GM19395 (cell line): Measurements from ENCODE around the gene TACC2.
"Not testable (repeated sequence)": the region's sequence is repeated elsewhere in the genome, so short reads cannot be mapped to it uniquely, and the experiment has no call there.

Source experiments
- ATAC-seq: cut with Tn5 transposase; IDR thresholded peaks from one replicate; pipeline ENCODE4 v1.9.1; 2021; ENCODE audit warnings: mild to moderate bottlenecking, moderate library complexity; ENCODE audit not compliant: unreplicated experiment

The TACC2 gene

GRCh38 chr10:122021828-122022227 is 32.9 kb downstream of the TACC2 start:
- no peak for ATAC-seq

- no peak for ATAC-seq
Measured at GRCh38 chr10:122022276-122022675, 33.3 kb downstream of the TACC2 start.

GRCh38 chr10:122023257-122023656 is 34.3 kb downstream of the TACC2 start:
- not testable (repeated sequence) for ATAC-seq

GRCh38 chr10:122029499-122030199 is 40.7 kb downstream of the TACC2 start:
- no peak for ATAC-seq

- no peak for ATAC-seq
Measured at GRCh38 chr10:122030200-122030552, 41.2 kb downstream of the TACC2 start.

- no peak for ATAC-seq
Measured at GRCh38 chr10:122033224-122033926, 44.4 kb downstream of the TACC2 start.

- no peak for ATAC-seq
Measured at GRCh38 chr10:122034149-122034756, 45.3 kb downstream of the TACC2 start.

- no peak for ATAC-seq
Measured at GRCh38 chr10:122040786-122041185, 51.8 kb downstream of the TACC2 start.

GRCh38 chr10:122042836-122043235 is 53.9 kb downstream of the TACC2 start:
- no peak for ATAC-seq

GRCh38 chr10:122044045-122044661 is 55.2 kb downstream of the TACC2 start:
- no peak for ATAC-seq

GRCh38 chr10:122044713-122045112 is 55.8 kb downstream of the TACC2 start:
- no peak for ATAC-seq

GRCh38 chr10:122045212-122045611 is 56.2 kb downstream of the TACC2 start:
- no peak for ATAC-seq

- no peak for ATAC-seq
Measured at GRCh38 chr10:122047560-122047959, 58.6 kb downstream of the TACC2 start.

- ATAC-seq = no peak
Measured at GRCh38 chr10:122049076-122049475, 60.1 kb downstream of the TACC2 start.

- no peak for ATAC-seq
Measured at GRCh38 chr10:122050311-122050710, 61.3 kb downstream of the TACC2 start.

GRCh38 chr10:122050811-122051210 is 61.8 kb downstream of the TACC2 start:
- ATAC-seq = no peak

- no peak for ATAC-seq
Measured at GRCh38 chr10:122051609-122052385, 62.8 kb downstream of the TACC2 start.

GRCh38 chr10:122052701-122053100 is 63.7 kb downstream of the TACC2 start:
- ATAC-seq = no peak

GRCh38 chr10:122053314-122053713 is 64.4 kb downstream of the TACC2 start:
- ATAC-seq = no peak

GRCh38 chr10:122054048-122055025 is 65.4 kb downstream of the TACC2 start:
- ATAC-seq = no peak
